H9 (cell line): Measurements from ENCODE around the gene PRODH2. TPM values are rescaled to one million over a fixed set of nuclear protein-coding genes. Genes with fewer than 3 reads are reported as not detected.

Experiments used
- DNase-seq: peaks from one replicate; pipeline ENCODE4 v3.0.0-alpha.2; 2017
- H2AFZ ChIP-seq: one replicate; pipeline ENCODE4 v1.6.1; 2013; ENCODE audit warnings: mild to moderate bottlenecking, low read length, control low read depth, moderate library complexity
- H2AK5ac ChIP-seq: 2 replicates; pipeline ENCODE4 v1.6.1; 2013; ENCODE audit warnings: low read length, control low read depth, mixed read lengths; ENCODE audit not compliant: insufficient read length
- H2BK120ac ChIP-seq: one replicate; pipeline ENCODE4 v1.6.1; 2013; ENCODE audit warnings: low read depth, mild to moderate bottlenecking, low read length, control low read depth, inconsistent platforms; ENCODE audit not compliant: poor library complexity, severe bottlenecking
- H2BK12ac ChIP-seq: 2 replicates; pipeline ENCODE4 v1.6.1; 2013; ENCODE audit warnings: low read length, control low read depth, mixed read lengths, low read depth; ENCODE audit not compliant: insufficient read length
- H2BK15ac ChIP-seq: 2 replicates; pipeline ENCODE4 v1.6.1; 2013; ENCODE audit warnings: low read depth, low read length, control low read depth
- H2BK20ac ChIP-seq: one replicate; pipeline ENCODE4 v1.6.1; 2013; ENCODE audit warnings: low read depth, mild to moderate bottlenecking, low read length, control low read depth, inconsistent platforms; ENCODE audit not compliant: poor library complexity, severe bottlenecking
- H2BK5ac ChIP-seq: 2 replicates; pipeline ENCODE4 v1.6.1; 2013; ENCODE audit warnings: low read length, control low read depth, mixed read lengths; ENCODE audit not compliant: insufficient read length
- H3K14ac ChIP-seq: 2 replicates; pipeline ENCODE4 v1.6.1; 2013; ENCODE audit warnings: low read length, control low read depth; ENCODE audit not compliant: insufficient read depth
- H3K18ac ChIP-seq: 2 replicates; pipeline ENCODE4 v1.6.1; 2013; ENCODE audit warnings: low read depth, mild to moderate bottlenecking, mixed read lengths, low read length, control low read depth; ENCODE audit not compliant: insufficient read length
- H3K23ac ChIP-seq: 2 replicates; pipeline ENCODE4 v1.6.1; 2013; ENCODE audit warnings: low read length, control low read depth, mixed read lengths, low read depth; ENCODE audit not compliant: insufficient read length
- H3K23me2 ChIP-seq: 2 replicates; pipeline ENCODE4 v1.6.1; 2013; ENCODE audit warnings: low read depth, mild to moderate bottlenecking, mixed read lengths, low read length, control low read depth; ENCODE audit not compliant: insufficient read length, poor library complexity, severe bottlenecking
- H3K27ac ChIP-seq: 2 replicates; pipeline ENCODE4 v1.5.1; 2013; ENCODE audit warnings: low read length, control low read depth, mixed read lengths, low read depth; ENCODE audit not compliant: insufficient read length
- H3K27me3 ChIP-seq: 2 replicates; pipeline ENCODE4 v1.6.1; 2013; ENCODE audit warnings: low read length, control low read depth, inconsistent platforms; ENCODE audit not compliant: insufficient read depth
- H3K4ac ChIP-seq: 2 replicates; pipeline ENCODE4 v1.6.1; 2013; ENCODE audit warnings: low read depth, mild to moderate bottlenecking, control low read depth, inconsistent platforms, low read length, moderate library complexity
- H3K4me1 ChIP-seq: 2 replicates; pipeline ENCODE4 v1.6.1; 2013; ENCODE audit warnings: low read length, control low read depth, inconsistent platforms; ENCODE audit not compliant: insufficient read depth
- H3K4me2 ChIP-seq: 2 replicates; pipeline ENCODE4 v1.6.1; 2013; ENCODE audit warnings: low read length, control low read depth, mixed read lengths; ENCODE audit not compliant: insufficient read length, insufficient read depth
- H3K56ac ChIP-seq: 2 replicates; pipeline ENCODE4 v1.6.1; 2013; ENCODE audit warnings: low read depth, mild to moderate bottlenecking, mixed read lengths, low read length, control low read depth; ENCODE audit not compliant: insufficient read length
- H3K79me1 ChIP-seq: 2 replicates; pipeline ENCODE4 v1.6.1; 2013; ENCODE audit warnings: low read depth, mild to moderate bottlenecking, moderate library complexity, low read length, control low read depth, inconsistent platforms; ENCODE audit not compliant: insufficient read depth, poor library complexity, severe bottlenecking
- H3K79me2 ChIP-seq: 2 replicates; pipeline ENCODE4 v1.6.1; 2013; ENCODE audit warnings: low read length, control low read depth, inconsistent platforms; ENCODE audit not compliant: insufficient read depth
- H3K9ac ChIP-seq: 2 replicates; pipeline ENCODE4 v1.6.1; 2013; ENCODE audit warnings: low read length, control low read depth, mixed read lengths; ENCODE audit not compliant: insufficient read length; ENCODE audit errors: extremely low read depth
- H3K9me3 ChIP-seq: one replicate; pipeline ENCODE4 v1.6.1; 2013; ENCODE audit warnings: low read depth, low read length, inconsistent platforms; ENCODE audit not compliant: control insufficient read depth
- H3T11ph ChIP-seq: one replicate; pipeline ENCODE4 v1.6.1; 2013; ENCODE audit warnings: mild to moderate bottlenecking, low read length, control low read depth, inconsistent platforms
- H4K20me1 ChIP-seq: one replicate; pipeline ENCODE4 v1.6.1; 2013; ENCODE audit not compliant: control insufficient read depth, insufficient read length, insufficient read depth
- H4K5ac ChIP-seq: 2 replicates; pipeline ENCODE4 v1.6.1; 2013; ENCODE audit warnings: low read depth, mild to moderate bottlenecking, mixed read lengths, low read length, control low read depth; ENCODE audit not compliant: insufficient read length
- H4K8ac ChIP-seq: replicated peaks from 2 replicates; pipeline ENCODE4 v1.6.1; 2013; ENCODE audit warnings: low read length, control low read depth, mixed read lengths, low read depth; ENCODE audit not compliant: insufficient read length
- H4K91ac ChIP-seq: 2 replicates; pipeline ENCODE4 v1.6.1; 2013; ENCODE audit warnings: low read depth, mild to moderate bottlenecking, moderate library complexity, mixed read lengths, low read length, control low read depth; ENCODE audit not compliant: insufficient read length
- H3K27ac Mint-ChIP-seq, 3 experiments: 2 replicates in 2 of 3; 3 replicates in 1 of 3; pipeline ENCODE4 v1.8.0; 2020 to 2021; ENCODE audit warnings: mixed read lengths in 3 of 3, mild to moderate bottlenecking in 1 of 3, moderate library complexity in 1 of 3
- H3K27me3 Mint-ChIP-seq: 2 replicates; pipeline ENCODE4 v1.8.0; 2021; ENCODE audit warnings: low read depth, mild to moderate bottlenecking, moderate library complexity, mixed read lengths
- H3K36me3 Mint-ChIP-seq, 3 experiments: 2 replicates in 2 of 3; 3 replicates in 1 of 3; pipeline ENCODE4 v1.8.0; 2020 to 2021; ENCODE audit warnings: low read depth in 3 of 3, mixed read lengths in 3 of 3; ENCODE audit not compliant: insufficient read depth in 1 of 3
- H3K4me1 Mint-ChIP-seq, 2 experiments: 2 replicates each; pipeline ENCODE4 v1.8.0; 2020; ENCODE audit warnings: mixed read lengths in 2 of 2
- H3K4me3 Mint-ChIP-seq, 2 experiments: 2 replicates in 1 of 2; 3 replicates in 1 of 2; pipeline ENCODE4 v1.8.0; 2020 to 2021; ENCODE audit warnings: mild to moderate bottlenecking in 2 of 2, mixed read lengths in 2 of 2, moderate library complexity in 1 of 2
- H3K9me3 Mint-ChIP-seq, 2 experiments: 2 replicates in 1 of 2; 3 replicates in 1 of 2; pipeline ENCODE4 v1.8.0; 2020; ENCODE audit warnings: mild to moderate bottlenecking in 2 of 2, mixed read lengths in 2 of 2, moderate library complexity in 1 of 2
- WGBS: extraction: QIAGEN DNeasy Blood & Tissue Kit; methylation state at CpG from one replicate; pipeline ENCODE4 v1.1.7; 2013; ENCODE audit warnings: missing lambda C conversion rate, low lambda C conversion rate, mixed read lengths; ENCODE audit not compliant: insufficient read length; ENCODE audit errors: extremely low coverage; 5-methylcytosine and 5-hydroxymethylcytosine counted together
- total RNA-seq: library from RNA; stranded (reverse); gene quantifications from 2 replicates; pipeline ENCODE4 v1.2.1, GENCODE V29; 2021
- TF ChIP-seq, protein P1 (sequence below): fragments of 200-600 bp; sonication (generic); conservative IDR thresholded peaks from 3 replicates; pipeline ENCODE4 v1.8.0; 2021; ENCODE audit warnings: antibody characterized with exemption, mild to moderate bottlenecking

PRODH2 gene
- total RNA-seq, 1 experiment from 2014 or later: not detected

DNA sequence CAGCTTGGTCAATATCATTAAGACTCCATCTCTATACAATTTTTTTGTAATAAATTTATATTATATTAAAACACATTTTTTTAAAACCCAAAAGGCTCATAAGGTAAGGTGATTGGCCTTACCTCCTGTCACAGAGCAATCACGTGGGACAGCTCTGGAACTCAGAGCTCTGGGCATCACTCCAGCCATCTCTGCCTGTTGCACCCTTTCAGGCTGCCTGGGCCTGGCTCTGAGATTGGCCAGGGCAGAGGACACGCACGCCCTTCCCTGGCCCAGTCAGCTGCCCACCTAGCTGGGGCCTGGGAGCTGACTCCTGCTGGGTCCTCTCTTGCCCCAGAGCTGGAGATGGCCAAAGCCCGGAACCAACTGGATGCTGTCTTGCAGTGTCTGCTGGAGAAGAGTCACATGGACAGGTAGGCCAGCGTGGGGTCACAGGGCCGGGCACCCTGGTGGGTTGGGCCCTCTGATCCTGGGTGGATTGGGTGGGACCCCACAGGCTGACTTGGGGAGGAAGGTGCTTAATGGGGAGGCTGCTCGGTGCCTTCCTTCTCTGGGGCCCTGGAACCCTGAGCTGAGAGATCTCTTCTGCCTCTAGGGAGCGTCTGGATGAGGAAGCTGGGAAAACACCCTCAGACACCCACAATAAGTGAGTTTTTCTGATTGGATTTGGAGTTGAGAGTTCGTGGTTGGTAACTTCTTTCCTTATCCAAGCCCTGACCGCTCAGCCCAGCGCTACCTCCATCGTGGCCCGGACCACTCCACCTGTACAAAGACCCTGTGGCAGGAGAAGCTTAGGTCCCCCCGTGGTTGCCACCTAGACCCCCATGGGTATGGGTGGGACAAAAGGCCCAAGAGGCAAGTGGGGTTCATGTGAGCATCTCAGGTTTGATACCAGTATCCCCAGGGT is 60.6 kb downstream of the PRODH2 start:
- no peak overlapping the region for H4K5ac ChIP-seq
- no peak overlapping the region for H3K4me2 ChIP-seq
- TF ChIP-seq, protein P1, sequence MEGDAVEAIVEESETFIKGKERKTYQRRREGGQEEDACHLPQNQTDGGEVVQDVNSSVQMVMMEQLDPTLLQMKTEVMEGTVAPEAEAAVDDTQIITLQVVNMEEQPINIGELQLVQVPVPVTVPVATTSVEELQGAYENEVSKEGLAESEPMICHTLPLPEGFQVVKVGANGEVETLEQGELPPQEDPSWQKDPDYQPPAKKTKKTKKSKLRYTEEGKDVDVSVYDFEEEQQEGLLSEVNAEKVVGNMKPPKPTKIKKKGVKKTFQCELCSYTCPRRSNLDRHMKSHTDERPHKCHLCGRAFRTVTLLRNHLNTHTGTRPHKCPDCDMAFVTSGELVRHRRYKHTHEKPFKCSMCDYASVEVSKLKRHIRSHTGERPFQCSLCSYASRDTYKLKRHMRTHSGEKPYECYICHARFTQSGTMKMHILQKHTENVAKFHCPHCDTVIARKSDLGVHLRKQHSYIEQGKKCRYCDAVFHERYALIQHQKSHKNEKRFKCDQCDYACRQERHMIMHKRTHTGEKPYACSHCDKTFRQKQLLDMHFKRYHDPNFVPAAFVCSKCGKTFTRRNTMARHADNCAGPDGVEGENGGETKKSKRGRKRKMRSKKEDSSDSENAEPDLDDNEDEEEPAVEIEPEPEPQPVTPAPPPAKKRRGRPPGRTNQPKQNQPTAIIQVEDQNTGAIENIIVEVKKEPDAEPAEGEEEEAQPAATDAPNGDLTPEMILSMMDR: no peak
- H2BK15ac ChIP-seq: no peak overlapping the region
- no peak overlapping the region for H3K4ac ChIP-seq
- H3K23me2 ChIP-seq: peaks cover 13% of the 10 kb centered on the region
- H3K27ac Mint-ChIP-seq: no peak overlapping the region
- WGBS: no CpG with 5 or more reads among the region's 14 CpGs
- peaks cover 7% of the 10 kb centered on the region for H3K27me3 Mint-ChIP-seq
- H4K91ac ChIP-seq: no peak overlapping the region
- no peak overlapping the region for H3K27ac ChIP-seq
- no peak overlapping the region for H3K18ac ChIP-seq
- no peak overlapping the region for H3T11ph ChIP-seq
- no peaks in the 10 kb centered on the region for H3K9me3 ChIP-seq
- no peaks in the 10 kb centered on the region for H3K27me3 ChIP-seq
- H3K79me1 ChIP-seq: no peaks in the 10 kb centered on the region
- no peak overlapping the region for H4K8ac ChIP-seq
- H3K9me3 Mint-ChIP-seq: no peaks in the 10 kb centered on the region
- H4K20me1 ChIP-seq: no peaks in the 10 kb centered on the region
- H2BK5ac ChIP-seq: no peak overlapping the region
- H2AK5ac ChIP-seq: no peak overlapping the region
- H3K4me1 Mint-ChIP-seq: peaks cover 15 to 23% of the 10 kb centered on the region in 2 experiments
- H3K56ac ChIP-seq: no peak overlapping the region
- no peak overlapping the region for H3K14ac ChIP-seq
- H3K23ac ChIP-seq: no peak overlapping the region
- H2AFZ ChIP-seq: no peak overlapping the region
- H3K9ac ChIP-seq: no peak overlapping the region
- no peak overlapping the region for H2BK20ac ChIP-seq
- H3K79me2 ChIP-seq: no peaks in the 10 kb centered on the region
- H2BK120ac ChIP-seq: no peak overlapping the region
- no peak for DNase-seq
- H3K4me1 ChIP-seq: no peaks in the 10 kb centered on the region
- peaks cover 0 to 7% (median 6%) of the 10 kb centered on the region in 3 experiments; a peak in 3 of 7 replicates for H3K36me3 Mint-ChIP-seq
- no peak overlapping the region for H2BK12ac ChIP-seq
- H3K4me3 Mint-ChIP-seq: no peak overlapping the region
